ENCODE measurements around the gene STYXL1. TPM values are rescaled to one million over a fixed set of nuclear protein-coding genes. Genes with fewer than 3 reads are reported as not detected.

The STYXL1 gene
- total RNA-seq, 1 experiment from 2014 or later, result 21.3 TPM

GRCh38 chr7:75948179-75948578 lies 99.6 kb downstream of the STYXL1 start:
- Mint-ChIP-seq H3K36me3 (peaks cover 10% of the 10 kb centered on the region), H3K27me3 (ENCODE audit: low read depth) (no peaks in the 10 kb centered on the region), H3K4me3 (no peak overlapping the region), H3K27ac (peak overlapping the region; percentile 22), H3K9me3 (no peaks in the 10 kb centered on the region), H3K4me1 (no peaks in the 10 kb centered on the region)
- TF ChIP-seq ZNF263 (CRISPR knock-in tag; IDR thresholded peaks at IDR 0.05; ENCODE audit: low read depth) (no peak), OVOL2 (CRISPR knock-in tag; IDR thresholded peaks at IDR 0.05; ENCODE audit: borderline replicate concordance) (no peak), SP1 (CRISPR knock-in tag; conservative IDR thresholded peaks at IDR 0.05) (no peak), FOXJ3 (CRISPR knock-in tag; IDR thresholded peaks at IDR 0.05; ENCODE audit: borderline replicate concordance) (no peak), ATF6 (CRISPR knock-in tag; IDR thresholded peaks at IDR 0.05) (no peak), MYBL2 (CRISPR knock-in tag; IDR thresholded peaks at IDR 0.05) (no peak), ESRRA (CRISPR knock-in tag; IDR thresholded peaks at IDR 0.05; ENCODE audit: borderline replicate concordance) (no peak), ATF1 (CRISPR knock-in tag; IDR thresholded peaks at IDR 0.05) (no peak), SMAD4 (CRISPR knock-in tag; IDR thresholded peaks at IDR 0.05) (no peak), ATF2 (CRISPR knock-in tag; IDR thresholded peaks at IDR 0.05; ENCODE audit: borderline replicate concordance, low read depth) (no peak)
- TF ChIP-seq, protein P1, sequence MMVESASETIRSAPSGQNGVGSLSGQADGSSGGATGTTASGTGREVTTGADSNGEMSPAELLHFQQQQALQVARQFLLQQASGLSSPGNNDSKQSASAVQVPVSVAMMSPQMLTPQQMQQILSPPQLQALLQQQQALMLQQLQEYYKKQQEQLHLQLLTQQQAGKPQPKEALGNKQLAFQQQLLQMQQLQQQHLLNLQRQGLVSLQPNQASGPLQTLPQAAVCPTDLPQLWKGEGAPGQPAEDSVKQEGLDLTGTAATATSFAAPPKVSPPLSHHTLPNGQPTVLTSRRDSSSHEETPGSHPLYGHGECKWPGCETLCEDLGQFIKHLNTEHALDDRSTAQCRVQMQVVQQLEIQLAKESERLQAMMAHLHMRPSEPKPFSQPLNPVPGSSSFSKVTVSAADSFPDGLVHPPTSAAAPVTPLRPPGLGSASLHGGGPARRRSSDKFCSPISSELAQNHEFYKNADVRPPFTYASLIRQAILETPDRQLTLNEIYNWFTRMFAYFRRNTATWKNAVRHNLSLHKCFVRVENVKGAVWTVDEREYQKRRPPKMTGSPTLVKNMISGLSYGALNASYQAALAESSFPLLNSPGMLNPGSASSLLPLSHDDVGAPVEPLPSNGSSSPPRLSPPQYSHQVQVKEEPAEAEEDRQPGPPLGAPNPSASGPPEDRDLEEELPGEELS (CRISPR knock-in tag; IDR thresholded peaks at IDR 0.05), result no peak
- TF ChIP-seq, protein P2, sequence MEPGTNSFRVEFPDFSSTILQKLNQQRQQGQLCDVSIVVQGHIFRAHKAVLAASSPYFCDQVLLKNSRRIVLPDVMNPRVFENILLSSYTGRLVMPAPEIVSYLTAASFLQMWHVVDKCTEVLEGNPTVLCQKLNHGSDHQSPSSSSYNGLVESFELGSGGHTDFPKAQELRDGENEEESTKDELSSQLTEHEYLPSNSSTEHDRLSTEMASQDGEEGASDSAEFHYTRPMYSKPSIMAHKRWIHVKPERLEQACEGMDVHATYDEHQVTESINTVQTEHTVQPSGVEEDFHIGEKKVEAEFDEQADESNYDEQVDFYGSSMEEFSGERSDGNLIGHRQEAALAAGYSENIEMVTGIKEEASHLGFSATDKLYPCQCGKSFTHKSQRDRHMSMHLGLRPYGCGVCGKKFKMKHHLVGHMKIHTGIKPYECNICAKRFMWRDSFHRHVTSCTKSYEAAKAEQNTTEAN (CRISPR knock-in tag; IDR thresholded peaks at IDR 0.05), result no peak
- POLR2A ChIA-PET, result no interaction called here
- CTCF ChIA-PET, result interaction anchor here (1.2 to 1.3 kb wide), 2 partner anchors 9 to 81 kb away, joined by 3 to 4 read pairs; no protein-coding TSS in a partner anchor
- no peak for DNase-seq (ENCODE audit: low spot score)
- no peak for ATAC-seq

Other genes with a start within 250 kb of the STYXL1 start
- not detected in 3 replicates for gene CCL24, start 234.2 kb downstream of the STYXL1 start, total RNA-seq (2021)
- gene RHBDD2, start 169.0 kb downstream of the STYXL1 start, total RNA-seq (2021), result 31.4 to 35.5 TPM (median 34.3 TPM) in 3 replicates
- gene POR, start 132.8 kb downstream of the STYXL1 start, total RNA-seq (2021), result 151 to 178 TPM (median 169 TPM) in 3 replicates
- gene TMEM120A, start 53.4 kb downstream of the STYXL1 start, total RNA-seq (2021), result 20.1 to 23.0 TPM (median 21.9 TPM) in 3 replicates
- 298 to 333 TPM (median 313 TPM) in 3 replicates for gene MDH2, start 106 bp upstream of the STYXL1 start, total RNA-seq (2021)
- gene SRRM3, start 153.9 kb upstream of the STYXL1 start, total RNA-seq (2021), result 17.7 to 24.6 TPM (median 20.7 TPM) in 3 replicates

Measured in WTC11 (cell line).